Skeletal muscle satellite cell (primary cell): ENCODE results near the gene KLRG1.

ENCODE experiments used
- H3K27me3 ChIP-seq: 2 replicates; pipeline ENCODE4 v1.7.0; 2013; ENCODE audit warnings: low read length; ENCODE audit not compliant: control insufficient read depth, insufficient read depth
- H3K36me3 ChIP-seq: 2 replicates; pipeline ENCODE4 v1.7.0; 2013; ENCODE audit warnings: mild to moderate bottlenecking, control low read depth, low read length; ENCODE audit not compliant: insufficient read depth
- H3K4me1 ChIP-seq: 2 replicates; pipeline ENCODE4 v1.7.0; 2013; ENCODE audit warnings: low read length; ENCODE audit not compliant: control insufficient read depth, insufficient read depth
- H3K4me2 ChIP-seq: 2 replicates; pipeline ENCODE4 v1.7.0; 2013; ENCODE audit warnings: mild to moderate bottlenecking, low read length
- H3K4me3 ChIP-seq: 2 replicates; pipeline ENCODE4 v1.7.0; 2013; ENCODE audit warnings: low read length
- H3K9ac ChIP-seq: 2 replicates; pipeline ENCODE4 v1.7.0; 2013; ENCODE audit warnings: mild to moderate bottlenecking, low read depth, low read length, moderate library complexity
- H3K9me3 ChIP-seq: replicated peaks from 2 replicates; pipeline ENCODE4 v1.7.0; 2013; ENCODE audit warnings: mild to moderate bottlenecking, control low read depth, low read length

Gene KLRG1

DNA sequence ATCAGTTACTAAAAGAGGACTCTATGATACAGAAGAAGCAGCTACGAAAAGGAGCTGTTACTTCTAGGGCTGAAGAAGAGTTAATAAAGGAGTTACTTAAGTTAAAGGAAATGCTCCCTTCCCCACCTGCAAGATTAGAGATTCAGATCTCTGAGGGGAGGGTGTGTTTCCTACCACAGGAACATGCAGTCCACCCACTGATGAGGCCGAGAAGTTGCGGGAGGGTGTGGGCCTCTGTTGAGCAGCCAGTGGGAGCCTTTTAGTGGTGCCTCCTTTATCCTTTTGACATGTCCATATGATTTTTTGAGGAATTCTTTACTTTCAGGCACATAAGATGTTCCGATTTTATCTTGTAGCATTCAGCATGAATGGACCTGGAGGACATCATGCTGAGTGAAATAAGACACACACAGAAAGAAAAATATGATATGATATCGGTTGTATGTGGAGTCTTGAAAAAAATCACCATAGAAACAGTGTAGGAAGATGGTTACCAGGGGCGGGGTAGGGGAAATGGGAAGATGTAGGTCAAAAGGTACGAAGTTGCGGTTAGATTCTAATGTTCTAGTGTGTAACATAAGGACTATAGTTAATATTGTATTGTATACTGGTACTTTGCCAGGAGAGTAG, 35.5 kb upstream of the KLRG1 start:
- H3K27me3 ChIP-seq, result no peaks in the 10 kb centered on the region
- H3K36me3 ChIP-seq, result no peaks in the 10 kb centered on the region
- no peak overlapping the region for H3K9ac ChIP-seq
- no peaks in the 10 kb centered on the region for H3K9me3 ChIP-seq
- H3K4me2 ChIP-seq, result no peak overlapping the region
- H3K4me1 ChIP-seq, result no peaks in the 10 kb centered on the region
- no peak overlapping the region for H3K4me3 ChIP-seq

DNA sequence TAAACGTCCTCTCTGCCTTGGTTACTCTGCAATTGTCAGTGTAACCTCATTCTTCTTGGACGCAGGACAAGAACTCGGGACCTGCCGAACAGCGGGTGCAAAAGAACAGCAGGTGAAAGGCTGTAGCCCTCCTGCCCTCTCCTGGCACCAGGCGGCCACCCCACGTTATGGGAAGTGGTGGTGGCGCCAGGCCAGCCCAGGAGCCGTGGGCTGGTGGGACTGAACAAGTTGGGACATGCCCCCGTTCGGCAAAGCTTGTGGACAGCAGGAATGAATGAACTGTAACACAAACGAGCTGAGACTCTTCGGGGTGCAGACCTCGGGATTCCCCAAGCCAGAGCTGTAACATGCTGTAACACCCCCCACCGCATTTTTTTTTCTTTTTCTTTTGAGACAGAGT, 33.3 kb upstream of the KLRG1 start:
- no peak overlapping the region for H3K4me2 ChIP-seq
- no peaks in the 10 kb centered on the region for H3K4me1 ChIP-seq
- no peaks in the 10 kb centered on the region for H3K27me3 ChIP-seq
- H3K36me3 ChIP-seq, result no peaks in the 10 kb centered on the region
- no peak overlapping the region for H3K4me3 ChIP-seq
- H3K9me3 ChIP-seq, result no peaks in the 10 kb centered on the region
- no peak overlapping the region for H3K9ac ChIP-seq

DNA sequence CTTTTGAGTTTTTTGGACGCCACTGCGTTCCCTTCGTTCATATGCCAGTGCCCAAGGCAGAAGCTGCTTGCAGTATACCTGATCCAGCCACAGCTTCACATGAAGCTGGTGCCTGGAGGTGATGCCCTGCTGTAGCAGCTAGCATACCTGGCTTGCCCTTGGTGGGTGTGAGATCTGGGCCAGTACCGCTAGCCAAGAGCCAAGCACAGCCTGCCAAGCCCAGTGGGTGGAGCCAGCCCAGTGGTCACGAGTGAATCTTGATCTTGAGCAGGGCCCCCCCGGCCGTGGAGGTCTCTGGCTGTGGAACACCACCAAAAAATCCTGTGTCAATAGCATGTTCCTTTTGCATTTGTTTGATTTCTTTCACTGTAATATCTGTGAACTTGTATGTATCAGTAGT, 32.6 kb upstream of the KLRG1 start:
- Histone ChIP-seq H3K27me3 (no peaks in the 10 kb centered on the region), H3K9me3 (no peaks in the 10 kb centered on the region), H3K9ac (no peak overlapping the region), H3K4me3 (no peak overlapping the region), H3K4me1 (no peaks in the 10 kb centered on the region), H3K36me3 (no peaks in the 10 kb centered on the region), H3K4me2 (no peak overlapping the region)

DNA sequence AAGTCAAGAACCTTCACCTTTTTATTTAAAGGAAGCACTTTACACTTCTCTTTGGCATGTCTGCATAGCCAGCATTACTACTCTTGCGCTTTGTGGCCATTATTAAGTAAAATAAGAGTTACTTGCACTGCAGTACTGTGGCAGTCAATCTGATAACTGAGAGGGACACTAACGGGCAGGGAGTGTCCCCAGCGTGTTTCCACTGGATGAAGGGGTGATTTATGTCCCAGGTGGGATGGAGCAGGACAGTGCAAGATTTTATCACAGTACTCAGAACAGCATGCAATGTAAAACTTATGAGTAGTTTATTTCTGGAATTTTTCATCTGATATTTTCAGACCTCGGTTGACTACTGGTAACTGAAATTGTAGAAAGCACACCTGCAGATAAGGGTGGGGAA, 31.8 kb upstream of the KLRG1 start:
- H3K27me3 ChIP-seq, result no peaks in the 10 kb centered on the region
- H3K4me2 ChIP-seq, result no peak overlapping the region
- no peaks in the 10 kb centered on the region for H3K9me3 ChIP-seq
- no peaks in the 10 kb centered on the region for H3K36me3 ChIP-seq
- no peaks in the 10 kb centered on the region for H3K4me1 ChIP-seq
- no peak overlapping the region for H3K9ac ChIP-seq
- no peak overlapping the region for H3K4me3 ChIP-seq

DNA sequence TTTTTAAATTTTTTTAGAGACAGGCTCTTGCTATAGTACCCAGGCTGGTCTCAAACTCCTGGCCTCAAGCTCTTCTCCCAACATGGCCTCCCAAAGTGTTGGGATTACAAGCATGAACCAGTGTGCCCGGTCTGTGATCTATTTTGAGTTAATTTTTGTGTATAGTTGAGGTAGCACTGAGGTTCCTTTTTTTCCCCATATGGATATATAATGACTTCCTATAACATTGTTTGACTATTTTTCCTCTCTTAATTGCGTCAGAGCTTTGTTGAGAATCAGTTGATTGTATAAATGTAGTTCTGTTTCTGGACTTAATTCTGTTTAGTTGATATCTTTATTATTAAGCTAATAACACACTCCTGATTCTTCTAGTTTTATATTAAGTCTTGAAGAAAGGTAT, 31.3 kb upstream of the KLRG1 start:
- no peak overlapping the region for H3K4me3 ChIP-seq
- no peak overlapping the region for H3K9ac ChIP-seq
- H3K36me3 ChIP-seq, result no peaks in the 10 kb centered on the region
- no peaks in the 10 kb centered on the region for H3K4me1 ChIP-seq
- H3K27me3 ChIP-seq, result no peaks in the 10 kb centered on the region
- no peak overlapping the region for H3K4me2 ChIP-seq
- no peaks in the 10 kb centered on the region for H3K9me3 ChIP-seq

DNA sequence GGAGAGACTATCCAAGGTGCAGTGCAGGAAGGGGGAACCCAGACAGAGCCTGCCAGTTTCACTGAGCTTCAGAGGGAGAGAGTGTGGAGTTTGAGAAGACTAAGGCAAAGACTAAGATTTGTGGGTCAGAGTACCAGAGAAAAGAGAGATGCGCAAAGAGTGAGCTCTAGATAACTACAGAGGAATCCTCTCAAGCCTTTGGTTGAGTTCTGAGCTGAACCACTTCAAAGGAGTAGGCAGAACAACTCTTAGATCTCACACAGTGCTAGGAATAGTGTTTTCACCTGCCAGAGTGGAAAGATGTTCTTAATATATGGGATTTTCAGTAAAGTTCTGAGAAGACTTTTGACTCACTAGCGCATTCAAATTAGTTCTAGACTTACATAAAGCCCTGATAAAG, 29.2 kb upstream of the KLRG1 start:
- no peak overlapping the region for H3K9ac ChIP-seq
- H3K27me3 ChIP-seq, result no peaks in the 10 kb centered on the region
- no peak overlapping the region for H3K4me3 ChIP-seq
- no peaks in the 10 kb centered on the region for H3K4me1 ChIP-seq
- no peaks in the 10 kb centered on the region for H3K36me3 ChIP-seq
- H3K9me3 ChIP-seq, result no peaks in the 10 kb centered on the region
- H3K4me2 ChIP-seq, result no peak overlapping the region

DNA sequence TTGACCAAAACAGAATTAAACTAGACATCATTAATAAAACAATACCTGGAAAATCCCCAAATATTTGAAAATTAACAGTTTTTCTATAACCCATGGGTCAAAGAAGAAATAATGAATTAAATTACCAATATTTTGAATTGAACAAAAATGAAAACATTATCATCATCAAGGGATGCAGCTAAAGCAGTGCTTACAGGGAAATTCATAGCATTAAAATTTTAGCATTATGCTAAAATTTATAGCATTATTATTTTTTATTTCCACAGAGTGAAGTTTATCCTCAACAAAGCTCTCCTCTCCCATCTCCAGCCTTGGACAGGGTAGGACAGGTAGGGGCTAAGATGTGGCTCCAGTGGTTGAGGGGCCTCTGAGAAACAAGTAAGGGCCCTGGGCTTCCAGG, 20.6 kb upstream of the KLRG1 start:
- no peaks in the 10 kb centered on the region for H3K4me1 ChIP-seq
- H3K9ac ChIP-seq, result no peak overlapping the region
- no peaks in the 10 kb centered on the region for H3K36me3 ChIP-seq
- peaks cover 2% of the 10 kb centered on the region for H3K9me3 ChIP-seq
- H3K4me2 ChIP-seq, result no peak overlapping the region
- no peak overlapping the region for H3K4me3 ChIP-seq
- no peaks in the 10 kb centered on the region for H3K27me3 ChIP-seq

DNA sequence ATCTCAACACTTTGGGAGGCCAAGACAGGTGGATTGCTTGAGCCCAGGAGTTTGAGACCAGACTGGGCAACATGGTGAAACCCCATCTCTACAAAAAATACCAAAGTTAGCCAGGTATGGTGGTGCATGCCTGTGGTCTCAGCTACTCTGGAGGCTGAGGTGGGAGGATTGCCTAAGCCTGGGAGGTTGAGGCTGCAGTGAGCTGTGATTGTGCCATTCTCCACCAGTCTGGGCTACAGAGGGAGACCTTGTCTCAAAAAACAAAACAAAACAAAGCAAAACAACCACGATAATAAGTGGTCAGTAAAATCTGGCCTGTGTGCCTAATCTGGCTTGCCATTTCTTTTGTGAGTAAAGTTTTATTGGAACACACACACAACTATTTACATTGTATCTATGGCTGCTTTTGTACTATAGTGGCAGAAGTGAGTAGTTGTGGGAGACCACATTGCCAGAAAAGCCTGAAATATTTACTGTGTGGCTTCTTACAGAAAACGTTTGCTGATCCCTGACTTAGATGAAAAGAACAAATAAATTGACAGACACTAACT, 19.4 kb upstream of the KLRG1 start:
- no peak overlapping the region for H3K4me2 ChIP-seq
- no peaks in the 10 kb centered on the region for H3K4me1 ChIP-seq
- H3K4me3 ChIP-seq, result no peak overlapping the region
- peaks cover 2% of the 10 kb centered on the region for H3K9me3 ChIP-seq
- no peaks in the 10 kb centered on the region for H3K36me3 ChIP-seq
- H3K9ac ChIP-seq, result no peak overlapping the region
- H3K27me3 ChIP-seq, result no peaks in the 10 kb centered on the region

DNA sequence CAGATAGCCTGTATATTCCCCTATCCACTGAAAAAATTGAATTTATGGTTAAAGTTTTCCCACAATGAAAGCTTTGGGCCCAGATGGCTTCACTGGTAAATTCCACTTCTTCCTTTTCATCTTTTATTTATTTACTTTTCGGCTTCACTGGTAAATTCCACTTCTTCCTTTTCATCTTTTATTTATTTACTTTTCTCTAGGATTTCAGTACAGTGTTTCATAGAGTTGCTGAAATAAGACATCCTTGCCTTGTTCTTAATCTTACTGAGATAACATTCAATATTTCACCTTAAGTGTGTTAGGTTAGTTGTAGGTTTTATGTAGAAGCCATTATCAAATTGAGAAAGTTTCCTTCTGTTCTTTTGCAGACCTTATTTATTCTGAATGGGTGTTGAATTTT, 18.9 kb upstream of the KLRG1 start:
- Histone ChIP-seq H3K27me3 (no peaks in the 10 kb centered on the region), H3K9ac (no peak overlapping the region), H3K4me3 (no peak overlapping the region), H3K4me2 (no peak overlapping the region), H3K4me1 (no peaks in the 10 kb centered on the region), H3K9me3 (peaks cover 2% of the 10 kb centered on the region), H3K36me3 (no peaks in the 10 kb centered on the region)

DNA sequence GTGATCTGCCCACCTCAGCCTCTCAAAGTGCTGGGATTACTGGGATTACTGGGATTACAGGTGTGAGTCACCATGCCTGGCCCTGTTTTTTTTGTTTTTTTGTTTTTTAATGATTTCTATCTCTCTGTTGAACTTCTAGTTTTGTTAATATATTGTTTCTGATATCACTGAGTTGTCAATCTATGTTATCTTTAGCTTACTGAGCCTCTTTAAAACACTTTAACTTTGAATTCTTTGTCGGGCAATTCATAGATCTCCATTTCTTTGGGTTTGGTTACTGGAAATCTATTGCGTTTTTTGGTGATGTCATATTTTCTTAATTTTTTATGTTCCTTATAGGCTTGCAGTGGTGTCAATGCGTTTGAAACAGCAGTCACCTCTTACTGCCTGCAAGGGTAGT, 9.2 kb upstream of the KLRG1 start:
- H3K9ac ChIP-seq, result no peak overlapping the region

DNA sequence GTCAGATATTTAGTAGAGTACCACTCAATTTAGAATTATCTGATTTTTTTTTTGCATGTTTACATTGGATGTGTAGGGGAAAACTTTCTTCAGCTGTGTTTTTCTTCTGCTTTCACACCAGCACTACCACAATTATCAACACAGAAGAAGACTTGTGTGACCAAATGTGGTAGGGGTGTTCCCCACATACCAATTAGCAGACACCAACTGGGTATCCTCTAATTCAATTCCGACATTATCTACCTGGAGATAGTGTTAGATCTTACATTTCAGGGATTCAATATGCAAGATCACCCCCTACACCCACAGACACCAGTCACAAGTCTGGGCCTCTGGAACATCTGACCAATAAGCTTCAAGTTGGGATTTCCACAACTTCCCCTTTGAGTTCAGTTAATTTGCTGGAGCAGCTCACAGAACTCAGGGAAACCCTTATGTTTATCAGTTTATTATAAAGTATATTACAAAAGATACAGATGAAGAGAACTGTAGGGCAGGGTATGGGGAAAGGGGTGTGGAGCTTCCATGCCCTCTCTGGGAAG, 4.1 kb upstream of the KLRG1 start:
- no peak overlapping the region for H3K4me3 ChIP-seq
- no peaks in the 10 kb centered on the region for H3K27me3 ChIP-seq
- no peak overlapping the region for H3K9ac ChIP-seq
- no peaks in the 10 kb centered on the region for H3K4me1 ChIP-seq
- H3K36me3 ChIP-seq, result no peaks in the 10 kb centered on the region
- H3K9me3 ChIP-seq, result no peaks in the 10 kb centered on the region
- H3K4me2 ChIP-seq, result no peak overlapping the region

More for the DNA sequence above, 9.2 kb upstream of the KLRG1 start:
- Histone ChIP-seq H3K4me2 (no peak overlapping the region), H3K4me1 (no peaks in the 10 kb centered on the region), H3K36me3 (no peaks in the 10 kb centered on the region), H3K9me3 (no peaks in the 10 kb centered on the region), H3K27me3 (no peaks in the 10 kb centered on the region), H3K4me3 (no peak overlapping the region)

DNA sequence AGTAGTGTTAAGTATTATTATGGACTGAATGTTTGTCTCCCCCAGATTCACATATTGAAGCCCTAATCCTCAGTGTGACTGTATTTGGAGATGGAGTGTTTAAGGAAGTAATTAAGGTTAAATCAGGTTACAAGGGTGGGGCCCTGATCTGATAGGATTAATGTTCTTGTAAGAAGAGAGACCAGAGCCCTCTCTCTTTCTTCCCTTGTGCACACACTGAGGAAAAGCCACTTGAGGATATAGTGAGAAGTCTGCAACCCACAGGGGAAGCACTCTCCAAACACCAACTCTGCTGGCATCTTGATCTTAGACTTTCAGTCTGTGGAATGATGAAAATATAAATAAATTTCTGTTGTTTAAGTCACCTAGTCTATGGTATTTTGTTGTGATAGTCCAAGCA, 2.2 kb upstream of the KLRG1 start:
- H3K4me3 ChIP-seq, result no peak overlapping the region
- no peaks in the 10 kb centered on the region for H3K27me3 ChIP-seq
- H3K4me1 ChIP-seq, result no peaks in the 10 kb centered on the region
- H3K4me2 ChIP-seq, result no peak overlapping the region
- no peaks in the 10 kb centered on the region for H3K9me3 ChIP-seq
- no peak overlapping the region for H3K9ac ChIP-seq
- H3K36me3 ChIP-seq, result no peaks in the 10 kb centered on the region
